ENCODE data around the gene CDH22.

CDH22 gene

GRCh38 chr20:46342451-46343347, 34.4 kb upstream of the CDH22 start:
- DNase-seq (ENCODE audit: low read depth): no peak
- H3K4me3 ChIP-seq (ENCODE audit: low read depth, low read length): no peak overlapping the region
- TF ChIP-seq CTCF (IDR thresholded peaks at IDR 0.05; ENCODE audit: control insufficient read depth, extremely low read depth, insufficient read depth): no peak

GRCh38 chr20:46342010-46342378, 33.7 kb upstream of the CDH22 start:
- no peak overlapping the region for H3K4me3 ChIP-seq (ENCODE audit: low read depth, low read length)
- TF ChIP-seq CTCF (IDR thresholded peaks at IDR 0.05; ENCODE audit: control insufficient read depth, extremely low read depth, insufficient read depth): no peak

GRCh38 chr20:46341074-46342009, 33.0 kb upstream of the CDH22 start:
- no peak for TF ChIP-seq CTCF (IDR thresholded peaks at IDR 0.05; ENCODE audit: control insufficient read depth, extremely low read depth, insufficient read depth)
- no peak for DNase-seq (ENCODE audit: low read depth)
- no peak overlapping the region for H3K4me3 ChIP-seq (ENCODE audit: low read depth, low read length)

More at GRCh38 chr20:46342010-46342378, 33.7 kb upstream of the CDH22 start:
- DNase-seq (ENCODE audit: low read depth): no peak

GRCh38 chr20:46339037-46339436, 30.7 kb upstream of the CDH22 start:
- no peak for DNase-seq (ENCODE audit: low read depth)
- TF ChIP-seq CTCF (IDR thresholded peaks at IDR 0.05; ENCODE audit: control insufficient read depth, extremely low read depth, insufficient read depth): no peak
- no peak overlapping the region for H3K4me3 ChIP-seq (ENCODE audit: low read depth, low read length)

GRCh38 chr20:46336735-46337134, 28.4 kb upstream of the CDH22 start:
- TF ChIP-seq CTCF (IDR thresholded peaks at IDR 0.05; ENCODE audit: control insufficient read depth, extremely low read depth, insufficient read depth): no peak
- H3K4me3 ChIP-seq (ENCODE audit: low read depth, low read length): no peak overlapping the region

GRCh38 chr20:46334303-46334904, 26.1 kb upstream of the CDH22 start:
- no peak for DNase-seq (ENCODE audit: low read depth)
- no peak for TF ChIP-seq CTCF (IDR thresholded peaks at IDR 0.05; ENCODE audit: control insufficient read depth, extremely low read depth, insufficient read depth)
- H3K4me3 ChIP-seq (ENCODE audit: low read depth, low read length): no peak overlapping the region

More at GRCh38 chr20:46336735-46337134, 28.4 kb upstream of the CDH22 start:
- DNase-seq (ENCODE audit: low read depth): no peak

Measured in LNCaP clone FGC (cell line).